ENCODE results near the gene NPAS3. TPM values are rescaled to one million over a fixed set of nuclear protein-coding genes. Genes with fewer than 3 reads are reported as not detected.

NPAS3 gene
- total RNA-seq, 3 donors from 2014 or later = 0.96 to 4.0 (median 2.0) TPM

GRCh38 chr14:33610121-33610520, 671.4 kb downstream of the NPAS3 start:
- intact Hi-C loops (cut with DNase I; ENCODE audit: low total_unique reads) = no loop called here
- H3K4me3 ChIP-seq = no peak overlapping the region
- no peaks in the 10 kb centered on the region for H3K4me1 ChIP-seq
- no peak for TF ChIP-seq CTCF (IDR thresholded peaks at IDR 0.05)
- no peak for TF ChIP-seq POLR2AphosphoS5 (IDR thresholded peaks at IDR 0.05)
- no peak for TF ChIP-seq POLR2A (IDR thresholded peaks at IDR 0.05)
- no peak overlapping the region for H3K27ac ChIP-seq
- H3K9me3 ChIP-seq = no peaks in the 10 kb centered on the region
- DNase-seq (ENCODE audit: low spot score in 2 of 2) = no peak
- no peaks in the 10 kb centered on the region for H3K27me3 ChIP-seq
- H3K36me3 ChIP-seq = no peaks in the 10 kb centered on the region

- no peak for DNase-seq (ENCODE audit: low spot score in 2 of 2)
- intact Hi-C loops (cut with DNase I; ENCODE audit: low total_unique reads) = no loop called here
- Histone ChIP-seq H3K4me1 (no peaks in the 10 kb centered on the region), H3K27ac (no peak overlapping the region), H3K4me3 (no peak overlapping the region), H3K27me3 (no peaks in the 10 kb centered on the region), H3K36me3 (no peaks in the 10 kb centered on the region), H3K9me3 (no peaks in the 10 kb centered on the region)
- no peak for TF ChIP-seq POLR2A (IDR thresholded peaks at IDR 0.05)
- TF ChIP-seq CTCF (IDR thresholded peaks at IDR 0.05) = no peak
- TF ChIP-seq POLR2AphosphoS5 (IDR thresholded peaks at IDR 0.05) = no peak
Measured at GRCh38 chr14:33611405-33612196, 672.9 kb downstream of the NPAS3 start.

- no peaks in the 10 kb centered on the region for H3K9me3 ChIP-seq
- H3K4me3 ChIP-seq = no peak overlapping the region
- no peaks in the 10 kb centered on the region for H3K27me3 ChIP-seq
- H3K36me3 ChIP-seq = no peaks in the 10 kb centered on the region
- H3K27ac ChIP-seq = no peak overlapping the region
- no peak for DNase-seq (ENCODE audit: low spot score in 2 of 2)
- no peaks in the 10 kb centered on the region for H3K4me1 ChIP-seq
- intact Hi-C loops (cut with DNase I; ENCODE audit: low total_unique reads) = no loop called here
- TF ChIP-seq POLR2A (IDR thresholded peaks at IDR 0.05) (no peak), POLR2AphosphoS5 (IDR thresholded peaks at IDR 0.05) (no peak), CTCF (IDR thresholded peaks at IDR 0.05) (no peak)
Measured at GRCh38 chr14:33612197-33612505, 673.5 kb downstream of the NPAS3 start.

- no peaks in the 10 kb centered on the region for H3K9me3 ChIP-seq
- H3K27me3 ChIP-seq = no peaks in the 10 kb centered on the region
- H3K36me3 ChIP-seq = no peaks in the 10 kb centered on the region
- TF ChIP-seq CTCF (IDR thresholded peaks at IDR 0.05) (no peak), POLR2AphosphoS5 (IDR thresholded peaks at IDR 0.05) (no peak), POLR2A (IDR thresholded peaks at IDR 0.05) (no peak)
- intact Hi-C loops (cut with DNase I; ENCODE audit: low total_unique reads) = no loop called here
- H3K4me3 ChIP-seq = no peak overlapping the region
- DNase-seq (ENCODE audit: low spot score in 2 of 2) = no peak
- no peaks in the 10 kb centered on the region for H3K4me1 ChIP-seq
- H3K27ac ChIP-seq = no peak overlapping the region
Measured at GRCh38 chr14:33617154-33617553, 678.5 kb downstream of the NPAS3 start.

- intact Hi-C loops (cut with DNase I; ENCODE audit: low total_unique reads) = no loop called here
- Histone ChIP-seq H3K9me3 (no peaks in the 10 kb centered on the region), H3K4me1 (no peaks in the 10 kb centered on the region), H3K27me3 (no peaks in the 10 kb centered on the region), H3K27ac (no peak overlapping the region), H3K4me3 (no peak overlapping the region), H3K36me3 (no peaks in the 10 kb centered on the region)
- no peak for DNase-seq (ENCODE audit: low spot score in 2 of 2)
- TF ChIP-seq POLR2AphosphoS5 (IDR thresholded peaks at IDR 0.05) (no peak), CTCF (IDR thresholded peaks at IDR 0.05) (no peak), POLR2A (IDR thresholded peaks at IDR 0.05) (no peak)
Measured at GRCh38 chr14:33618361-33619105, 679.9 kb downstream of the NPAS3 start.

Measured in breast epithelium (tissue), 4 donors.